Endodermal cell (in vitro differentiated cells): Measurements from ENCODE around the gene SRGAP1. TPM values are rescaled to one million over a fixed set of nuclear protein-coding genes. Genes with fewer than 3 reads are reported as not detected.
A peak's percentile ranks its signal among the peaks of the same experiment; 100 is the strongest.

Source experiments
- DNase-seq: peaks from one replicate; pipeline ENCODE4 v3.0.0-alpha.2; 2017
- H3K27ac ChIP-seq: 2 replicates; pipeline ENCODE4 v1.5.1; 2013; ENCODE audit warnings: mild to moderate bottlenecking, low read depth, low read length, moderate library complexity
- H3K27me3 ChIP-seq: 2 replicates; pipeline ENCODE4 v1.6.1; 2013; ENCODE audit warnings: mild to moderate bottlenecking, low read length, moderate library complexity; ENCODE audit not compliant: insufficient read depth, control insufficient read depth, poor library complexity, severe bottlenecking
- H3K36me3 ChIP-seq: 2 replicates; pipeline ENCODE4 v1.7.0; 2013; ENCODE audit warnings: mild to moderate bottlenecking, low read length, moderate library complexity; ENCODE audit not compliant: control insufficient read depth, insufficient read depth
- H3K4me1 ChIP-seq: one replicate; pipeline ENCODE4 v1.7.0; 2013; ENCODE audit warnings: low read length; ENCODE audit not compliant: control insufficient read depth, insufficient read depth
- H3K4me3 ChIP-seq: 2 replicates; pipeline ENCODE4 v1.5.1; 2013; ENCODE audit warnings: mild to moderate bottlenecking, low read length, moderate library complexity
- H3K9ac ChIP-seq: 2 replicates; pipeline ENCODE4 v1.6.1; 2013; ENCODE audit warnings: mild to moderate bottlenecking, low read length, moderate library complexity; ENCODE audit not compliant: poor library complexity, severe bottlenecking; ENCODE audit errors: extremely low read depth
- H3K9me3 ChIP-seq: 2 replicates; pipeline ENCODE4 v1.6.1; 2013; ENCODE audit warnings: mild to moderate bottlenecking, low read length, moderate library complexity; ENCODE audit not compliant: control insufficient read depth
- H3K27ac Mint-ChIP-seq: 2 replicates; pipeline ENCODE4 v1.8.0; 2020; ENCODE audit warnings: mixed read lengths
- H3K27me3 Mint-ChIP-seq: 2 replicates; pipeline ENCODE4 v1.8.0; 2021; ENCODE audit warnings: mild to moderate bottlenecking, mixed read lengths; ENCODE audit not compliant: insufficient read depth
- H3K36me3 Mint-ChIP-seq: 2 replicates; pipeline ENCODE4 v1.8.0; 2020; ENCODE audit warnings: low read depth, mixed read lengths
- H3K4me1 Mint-ChIP-seq: 2 replicates; pipeline ENCODE4 v1.8.0; 2020; ENCODE audit warnings: mixed read lengths
- H3K4me3 Mint-ChIP-seq: 2 replicates; pipeline ENCODE4 v1.8.0; 2020; ENCODE audit warnings: mild to moderate bottlenecking, moderate library complexity, mixed read lengths
- H3K9me3 Mint-ChIP-seq: 2 replicates; pipeline ENCODE4 v1.8.0; 2020; ENCODE audit warnings: mild to moderate bottlenecking, mixed read lengths
- CTCF ChIP-seq: fragments of 200-600 bp; sonication (generic); conservative IDR thresholded peaks from 2 replicates; pipeline ENCODE4 v1.5.0; 2021; ENCODE audit warnings: antibody characterized with exemption, mild to moderate bottlenecking
- WGBS, 2 experiments: methylation state at CpG; one replicate each; pipeline versions ENCODE4 v1.1.5 to v1.1.7; 2013; ENCODE audit warnings: missing lambda C conversion rate in 2 of 2, mixed read lengths in 1 of 2; ENCODE audit not compliant: insufficient coverage in 1 of 2, insufficient read length in 1 of 2; 5-methylcytosine and 5-hydroxymethylcytosine counted together
- total RNA-seq, 2 donors: library from RNA; stranded (reverse); fragmentation: NEBNext Ultra II Directional in 1 of 2; extraction: Animal tissue kit (Norgen Biotek cat#: 25700) in 1 of 2; gene quantifications; 2 replicates in 1 of 2; 3 replicates in 1 of 2; pipeline ENCODE4 v1.2.1, GENCODE V29; 2021

SRGAP1 gene
- total RNA-seq, 2 donors from 2014 or later, result 10.6 to 13.4 TPM

DNA sequence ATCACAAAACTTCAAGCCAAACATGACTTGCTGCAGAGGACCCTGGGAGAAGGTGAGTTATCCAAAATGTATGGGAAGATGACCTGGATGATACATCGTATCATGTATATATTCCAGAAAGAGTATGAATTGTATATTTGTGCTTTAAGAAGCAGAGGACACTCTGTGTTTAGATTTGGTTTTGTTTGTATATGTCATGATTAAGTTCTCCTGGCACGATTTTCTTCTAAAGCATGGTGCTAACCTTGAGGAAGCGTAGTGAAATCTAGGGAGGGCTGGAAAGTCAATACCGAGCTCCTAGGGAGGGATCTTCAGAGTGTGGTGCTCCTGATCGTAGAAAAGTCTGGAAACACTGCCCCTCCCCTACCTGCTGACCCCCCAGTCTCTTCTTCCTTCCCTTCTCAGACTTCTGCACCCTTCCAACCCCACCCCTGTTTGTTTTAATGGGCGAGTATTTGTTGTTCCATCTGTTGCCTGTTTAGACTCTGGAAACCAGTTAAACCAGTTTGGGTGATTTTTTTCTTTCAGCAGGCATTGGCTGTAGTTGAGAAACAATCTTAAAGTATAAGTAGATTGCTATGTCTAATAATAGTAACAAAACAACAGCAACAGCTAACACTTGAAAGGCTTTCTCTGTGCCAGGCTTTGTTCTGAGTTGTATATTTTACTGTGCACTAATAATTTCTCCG, 236.0 kb downstream of the SRGAP1 start:
- DNase-seq, result no peak
- Mint-ChIP-seq H3K9me3 (peaks cover 9% of the 10 kb centered on the region), H3K27me3 (no peaks in the 10 kb centered on the region), H3K36me3 (peaks cover 26% of the 10 kb centered on the region), H3K27ac (peak overlapping the region; percentile 53), H3K4me3 (no peak overlapping the region), H3K4me1 (peaks cover 7% of the 10 kb centered on the region)
- 93 to 100% methylated on average over 3 to 7 of the region's 7 CpGs for WGBS, 2 experiments
- no peak overlapping the region for H3K27ac ChIP-seq
- no peak overlapping the region for H3K9ac ChIP-seq
- no peak overlapping the region for H3K4me3 ChIP-seq
- peaks cover 16% of the 10 kb centered on the region for H3K9me3 ChIP-seq
- H3K4me1 ChIP-seq, result no peaks in the 10 kb centered on the region
- TF ChIP-seq CTCF, result no peak
- H3K36me3 ChIP-seq, result no peaks in the 10 kb centered on the region
- no peaks in the 10 kb centered on the region for H3K27me3 ChIP-seq

DNA sequence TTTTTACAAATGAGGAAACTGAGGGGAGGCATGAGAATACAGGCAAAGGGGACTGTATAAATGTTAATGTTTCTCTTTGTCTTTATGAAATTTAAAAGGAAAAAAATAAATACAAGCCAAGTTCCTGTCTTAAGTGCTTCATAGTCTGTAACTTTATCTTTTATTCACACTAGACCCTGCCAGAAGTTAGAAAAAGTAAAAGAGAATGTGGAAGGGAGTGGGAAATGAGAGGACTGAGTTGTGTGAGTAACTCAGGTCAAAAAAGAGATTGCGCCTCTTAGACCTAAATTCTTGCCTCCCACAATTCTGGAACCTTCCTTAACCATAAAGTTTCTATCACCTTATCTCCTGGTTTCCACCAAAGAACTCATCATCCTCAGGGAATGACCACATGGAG, 236.5 kb downstream of the SRGAP1 start:
- Histone ChIP-seq H3K9me3 (peaks cover 11% of the 10 kb centered on the region), H3K4me3 (no peak overlapping the region), H3K27ac (no peak overlapping the region), H3K4me1 (no peaks in the 10 kb centered on the region), H3K36me3 (no peaks in the 10 kb centered on the region), H3K9ac (no peak overlapping the region), H3K27me3 (no peaks in the 10 kb centered on the region)
- no peak for DNase-seq
- WGBS, 2 experiments, result 91% methylated on average over 1 of the region's 1 CpG; no CpG with 5 or more reads in 1 of the 2 experiments
- Mint-ChIP-seq H3K4me1 (peaks cover 7% of the 10 kb centered on the region), H3K36me3 (peaks cover 21% of the 10 kb centered on the region), H3K27ac (no peak overlapping the region), H3K4me3 (no peak overlapping the region), H3K27me3 (no peaks in the 10 kb centered on the region), H3K9me3 (peaks cover 4% of the 10 kb centered on the region)
- TF ChIP-seq CTCF, result no peak

DNA sequence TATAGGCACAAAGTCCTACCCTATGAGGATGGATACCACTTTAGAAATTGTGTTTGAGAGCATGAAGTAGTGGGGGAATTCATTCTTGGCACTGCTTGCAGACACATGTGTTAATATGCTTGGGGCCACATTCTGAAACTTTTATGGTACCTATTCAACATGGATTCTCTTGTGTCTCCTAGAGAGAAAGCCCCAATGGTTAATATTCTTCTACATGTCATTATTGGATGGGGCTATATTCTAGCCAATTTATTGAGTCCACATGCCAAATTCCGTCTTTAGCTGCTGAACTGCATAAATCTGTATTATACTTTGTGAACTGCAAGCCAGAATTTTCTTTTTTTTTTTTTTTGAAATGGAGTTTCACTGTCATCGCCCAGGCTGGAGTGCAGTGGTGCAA, 237.6 kb downstream of the SRGAP1 start:
- no peak for TF ChIP-seq CTCF
- H3K27ac ChIP-seq, result no peak overlapping the region
- 83 to 95% methylated on average over 1 to 2 of the region's 2 CpGs for WGBS, 2 experiments

More for the DNA sequence above, 237.6 kb downstream of the SRGAP1 start:
- no peaks in the 10 kb centered on the region for H3K4me1 ChIP-seq
- H3K36me3 ChIP-seq, result no peaks in the 10 kb centered on the region
- no peaks in the 10 kb centered on the region for H3K27me3 ChIP-seq
- H3K9me3 ChIP-seq, result no peaks in the 10 kb centered on the region
- no peaks in the 10 kb centered on the region for H3K9me3 Mint-ChIP-seq
- no peak overlapping the region for H3K4me3 Mint-ChIP-seq
- DNase-seq, result no peak
- peaks cover 13% of the 10 kb centered on the region for H3K36me3 Mint-ChIP-seq
- H3K9ac ChIP-seq, result no peak overlapping the region
- no peaks in the 10 kb centered on the region for H3K27me3 Mint-ChIP-seq
- H3K4me1 Mint-ChIP-seq, result peaks cover 7% of the 10 kb centered on the region
- no peak overlapping the region for H3K4me3 ChIP-seq
- H3K27ac Mint-ChIP-seq, result no peak overlapping the region
